GM12878 (cell line): ENCODE measurements around the gene TBC1D1. TPM values are rescaled to one million over a fixed set of nuclear protein-coding genes. Genes with fewer than 3 reads are reported as not detected.

Experiments
- ATAC-seq: fragments of 200-7000 bp; cut with Tn5 transposase; 3 replicates; pipeline ENCODE4 v1.9.1; 2020; ENCODE audit warnings: mild to moderate bottlenecking, moderate library complexity
- BruUV-seq: library from RNA; stranded (reverse); fragments of 400-500 nt; replicated peaks from 2 replicates; lab custom pipeline; 2021; lab: Mats Ljungman, UMichigan
- CTCF ChIA-PET: fragments of 300-600 bp; sonication (Branson Sonifier 250); formaldehyde crosslinking; extraction: SDS; loops from one replicate; lab custom pipeline; 2021; ENCODE audit warnings: inconsistent platforms; lab: Yijun Ruan, JAX
- POLR2A ChIA-PET: fragments of 350-600 bp; formaldehyde crosslinking; extraction: SDS; loops from one replicate; lab custom pipeline; 2021; ENCODE audit warnings: inconsistent platforms; lab: Charles Lee
- RAD21 ChIA-PET: fragments of 300-600 bp; sonication (Branson Sonifier 250); formaldehyde crosslinking; loops from one replicate; lab custom pipeline; 2023; ENCODE audit warnings: antibody characterized with exemption; ENCODE audit not compliant: unreplicated experiment; lab: Charles Lee
- SMC1A ChIA-PET: fragments of 300-600 bp; sonication (Branson Sonifier 250); formaldehyde crosslinking; loops from one replicate; lab custom pipeline; 2023; ENCODE audit not compliant: unreplicated experiment, uncharacterized antibody; lab: Charles Lee
- DNase-seq: peaks from one replicate; pipeline ENCODE4 v3.0.0-alpha.2; 2011; ENCODE audit warnings: low read depth, low spot score
- FAIRE-seq: peaks from 3 replicates; lab custom pipeline; 2011; peaks lifted over from hg19 to GRCh38; lab: Jason Lieb, UNC
- H2AFZ ChIP-seq: 2 replicates; pipeline ENCODE4 v1.6.0; 2011; ENCODE audit warnings: low read depth, low read length, control low read depth; ENCODE audit not compliant: control insufficient read depth
- H3K27ac ChIP-seq: 2 replicates; pipeline ENCODE4 v1.5.1; 2011; ENCODE audit warnings: control low read depth; ENCODE audit not compliant: control insufficient read depth, insufficient read depth
- H3K27me3 ChIP-seq, 2 experiments: replicated peaks in 1 of 2; 2 replicates each; pipeline versions ENCODE4 v1.6.0 to v1.6.1; 2011; ENCODE audit warnings: low read length in 1 of 2; ENCODE audit not compliant: control insufficient read depth in 2 of 2, insufficient read depth in 2 of 2
- H3K36me3 ChIP-seq, 2 experiments: 2 replicates each; pipeline ENCODE4 v1.5.1; 2011; ENCODE audit warnings: low read length in 1 of 2; ENCODE audit not compliant: control insufficient read depth in 2 of 2, insufficient read depth in 2 of 2
- H3K4me1 ChIP-seq: 2 replicates; pipeline ENCODE4 v1.6.1; 2011; ENCODE audit warnings: mild to moderate bottlenecking, low read length, moderate library complexity, mixed read lengths; ENCODE audit not compliant: control insufficient read depth, insufficient read depth
- H3K4me2 ChIP-seq: 2 replicates; pipeline ENCODE4 v1.6.0; 2011; ENCODE audit warnings: control low read depth; ENCODE audit not compliant: control insufficient read depth, insufficient read depth
- H3K4me3 ChIP-seq: fragments of 200-600 bp; sonication (generic); 2 replicates; pipeline ENCODE4 v1.5.1; 2016
- H3K79me2 ChIP-seq: 2 replicates; pipeline ENCODE4 v1.6.0; 2011; ENCODE audit warnings: low read length; ENCODE audit not compliant: control insufficient read depth, insufficient read depth
- H3K9ac ChIP-seq: 2 replicates; pipeline ENCODE4 v1.8.0; 2011; ENCODE audit warnings: low read length, control low read depth, mixed read lengths; ENCODE audit not compliant: control insufficient read depth, insufficient read depth
- H3K9me3 ChIP-seq: replicated peaks from 3 replicates; pipeline ENCODE4 v1.5.1; 2011; ENCODE audit warnings: mild to moderate bottlenecking, low read length; ENCODE audit not compliant: control insufficient read depth, insufficient read depth
- H4K20me1 ChIP-seq: 2 replicates; pipeline ENCODE4 v1.6.0; 2011; ENCODE audit not compliant: control insufficient read depth, insufficient read depth
- BCL11A ChIP-seq: IDR thresholded peaks from 2 replicates; pipeline ENCODE4 v1.6.1; 2011; ENCODE audit warnings: low read depth, low read length
- EP300 ChIP-seq, 2 experiments: fragments of 150-350 bp in 1 of 2; IDR thresholded peaks; 2 replicates each; pipeline ENCODE4 v1.6.1; 2011 to 2012; ENCODE audit warnings: low read depth in 2 of 2, low read length in 2 of 2, borderline replicate concordance in 1 of 2, improper control_type of control experiment in 1 of 2, inconsistent platforms in 1 of 2; ENCODE audit not compliant: control insufficient read depth in 1 of 2
- MTA2 ChIP-seq: fragments of 450-650 bp; IDR thresholded peaks from 2 replicates; pipeline ENCODE4 v1.6.1; 2016; ENCODE audit warnings: low read depth, mild to moderate bottlenecking, moderate library complexity
- RFX5 ChIP-seq: IDR thresholded peaks from 2 replicates; pipeline ENCODE4 v1.6.1; 2011; ENCODE audit warnings: low read depth, low read length, improper control_type of control experiment
- SKIL ChIP-seq: fragments of 450-650 bp; IDR thresholded peaks from 2 replicates; pipeline ENCODE4 v1.6.1; 2017; ENCODE audit warnings: mild to moderate bottlenecking, low read depth, inconsistent platforms; ENCODE audit not compliant: poor library complexity, severe bottlenecking
- WGBS: methylation state at CpG from one replicate; pipeline ENCODE4 v1.1.6; 2016; ENCODE audit warnings: low lambda C conversion rate; ENCODE audit not compliant: insufficient replicate concordance, insufficient coverage; ENCODE audit errors: missing lambda C conversion rate; 5-methylcytosine and 5-hydroxymethylcytosine counted together
- in situ Hi-C: fragments of 300-500 bp; cut with MboI; formaldehyde crosslinking; loops from 9 replicates; pipeline ENCODE4 v1.14.3; 2018; ENCODE audit warnings: mixed read lengths
- intact Hi-C: fragments of 100-400 bp; cut with micrococcal nuclease; formaldehyde crosslinking; loops from one replicate; pipeline ENCODE4 v1.14.2; 2022; ENCODE audit not compliant: unreplicated experiment
- polyA plus RNA-seq, 11 experiments: library from polyadenylated mRNA; depleted of rRNA in 4 of 11; unstranded in 6 of 11; stranded (reverse) in 5 of 11; fragments of >200 nt; fragmentation: Nextera tagmentation in 4 of 11; fragmentation: Illumina TruSeq in 1 of 11; extraction: Ambion mirVana in 4 of 11; extraction: Trizol in 1 of 11; gene quantifications; 1 replicate in 1 of 11; 2 replicates in 10 of 11; pipeline versions ENCODE4 v1.2.1 to v1.2.3, GENCODE V29; 2011 to 2016; ENCODE audit warnings: inconsistent platforms in 2 of 11, missing spikeins in 2 of 11, low read depth in 1 of 11
- total RNA-seq, 4 experiments: library from RNA; depleted of rRNA in 3 of 4; stranded (reverse); fragments of >200 nt in 3 of 4; fragmentation: Illumina TruSeq in 1 of 4; extraction: Trizol in 1 of 4; gene quantifications; 2 replicates each; pipeline versions ENCODE4 v1.2.1 to v1.2.3, GENCODE V29; 2013 to 2021
- TF ChIP-seq, protein P1 (sequence below): fragments of 450-650 bp; IDR thresholded peaks from 2 replicates; pipeline ENCODE4 v1.6.1; 2017; ENCODE audit warnings: mild to moderate bottlenecking, moderate library complexity
- TF ChIP-seq, protein P2 (sequence below): fragments of 450-650 bp; IDR thresholded peaks from 2 replicates; pipeline ENCODE4 v1.6.1; 2016; ENCODE audit warnings: mild to moderate bottlenecking
- TF ChIP-seq, protein P3 (sequence below): fragments of 450-650 bp; IDR thresholded peaks from 2 replicates; pipeline ENCODE4 v1.6.1; 2017; ENCODE audit warnings: mild to moderate bottlenecking, moderate library complexity

Gene TBC1D1
- total and polyA plus RNA-seq, 10 of the 15 experiments (the other 5 are each of a cell fraction or from before 2014, with no cell fraction given), result 5.3 to 102 (median 57.8) TPM

- ChIA-PET RAD21 (interaction anchor here (1.5 to 5.4 kb wide), 4 partner anchors 15 to 85 kb away, joined by 3 to 52 read pairs (median 26); no protein-coding TSS in a partner anchor), SMC1A (interaction anchor here (0.7 to 3.8 kb wide), 4 partner anchors 30 to 635 kb away, joined by 3 to 47 read pairs (median 4); no protein-coding TSS in a partner anchor), POLR2A (interaction anchor here (4.3 kb wide), 1 partner anchor 30 kb away, joined by 38 read pairs; no protein-coding TSS in a partner anchor), CTCF (interaction anchor here (3.6 to 3.8 kb wide), 2 partner anchors 17 to 31 kb away, joined by 26 to 35 read pairs; no protein-coding TSS in a partner anchor)
- Histone ChIP-seq H3K4me2 (no peak overlapping the region), H3K4me1 (peaks cover 10% of the 10 kb centered on the region), H2AFZ (no peak overlapping the region), H4K20me1 (no peaks in the 10 kb centered on the region), H3K27ac (no peak overlapping the region), H3K36me3 (no peaks in the 10 kb centered on the region), H3K4me3 (no peak overlapping the region), H3K9ac (no peak overlapping the region), H3K27me3 (no peaks in the 10 kb centered on the region), H3K9me3 (no peaks in the 10 kb centered on the region; the same call in 2 of the 3 replicates), H3K79me2 (no peaks in the 10 kb centered on the region)
- BruUV-seq, result no TSS peak
- ATAC-seq (peak; percentile 55), DNase-seq (no peak), FAIRE-seq (no peak)
- 64% methylated on average over 5 of the region's 5 CpGs for WGBS
- intact Hi-C loops, result loop anchor here (10.0 kb wide), 1 partner anchor 359 kb away; no protein-coding TSS in a partner anchor
- in situ Hi-C loops, result no loop called here
- TF ChIP-seq, protein P1, sequence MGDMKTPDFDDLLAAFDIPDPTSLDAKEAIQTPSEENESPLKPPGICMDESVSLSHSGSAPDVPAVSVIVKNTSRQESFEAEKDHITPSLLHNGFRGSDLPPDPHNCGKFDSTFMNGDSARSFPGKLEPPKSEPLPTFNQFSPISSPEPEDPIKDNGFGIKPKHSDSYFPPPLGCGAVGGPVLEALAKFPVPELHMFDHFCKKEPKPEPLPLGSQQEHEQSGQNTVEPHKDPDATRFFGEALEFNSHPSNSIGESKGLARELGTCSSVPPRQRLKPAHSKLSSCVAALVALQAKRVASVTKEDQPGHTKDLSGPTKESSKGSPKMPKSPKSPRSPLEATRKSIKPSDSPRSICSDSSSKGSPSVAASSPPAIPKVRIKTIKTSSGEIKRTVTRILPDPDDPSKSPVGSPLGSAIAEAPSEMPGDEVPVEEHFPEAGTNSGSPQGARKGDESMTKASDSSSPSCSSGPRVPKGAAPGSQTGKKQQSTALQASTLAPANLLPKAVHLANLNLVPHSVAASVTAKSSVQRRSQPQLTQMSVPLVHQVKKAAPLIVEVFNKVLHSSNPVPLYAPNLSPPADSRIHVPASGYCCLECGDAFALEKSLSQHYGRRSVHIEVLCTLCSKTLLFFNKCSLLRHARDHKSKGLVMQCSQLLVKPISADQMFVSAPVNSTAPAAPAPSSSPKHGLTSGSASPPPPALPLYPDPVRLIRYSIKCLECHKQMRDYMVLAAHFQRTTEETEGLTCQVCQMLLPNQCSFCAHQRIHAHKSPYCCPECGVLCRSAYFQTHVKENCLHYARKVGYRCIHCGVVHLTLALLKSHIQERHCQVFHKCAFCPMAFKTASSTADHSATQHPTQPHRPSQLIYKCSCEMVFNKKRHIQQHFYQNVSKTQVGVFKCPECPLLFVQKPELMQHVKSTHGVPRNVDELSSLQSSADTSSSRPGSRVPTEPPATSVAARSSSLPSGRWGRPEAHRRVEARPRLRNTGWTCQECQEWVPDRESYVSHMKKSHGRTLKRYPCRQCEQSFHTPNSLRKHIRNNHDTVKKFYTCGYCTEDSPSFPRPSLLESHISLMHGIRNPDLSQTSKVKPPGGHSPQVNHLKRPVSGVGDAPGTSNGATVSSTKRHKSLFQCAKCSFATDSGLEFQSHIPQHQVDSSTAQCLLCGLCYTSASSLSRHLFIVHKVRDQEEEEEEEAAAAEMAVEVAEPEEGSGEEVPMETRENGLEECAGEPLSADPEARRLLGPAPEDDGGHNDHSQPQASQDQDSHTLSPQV, result no peak
- 0 out of 2 replicates have a peak, but pooled peaks have one; percentile 16 for TF ChIP-seq BCL11A
- no peak for TF ChIP-seq RFX5
- TF ChIP-seq, protein P2, sequence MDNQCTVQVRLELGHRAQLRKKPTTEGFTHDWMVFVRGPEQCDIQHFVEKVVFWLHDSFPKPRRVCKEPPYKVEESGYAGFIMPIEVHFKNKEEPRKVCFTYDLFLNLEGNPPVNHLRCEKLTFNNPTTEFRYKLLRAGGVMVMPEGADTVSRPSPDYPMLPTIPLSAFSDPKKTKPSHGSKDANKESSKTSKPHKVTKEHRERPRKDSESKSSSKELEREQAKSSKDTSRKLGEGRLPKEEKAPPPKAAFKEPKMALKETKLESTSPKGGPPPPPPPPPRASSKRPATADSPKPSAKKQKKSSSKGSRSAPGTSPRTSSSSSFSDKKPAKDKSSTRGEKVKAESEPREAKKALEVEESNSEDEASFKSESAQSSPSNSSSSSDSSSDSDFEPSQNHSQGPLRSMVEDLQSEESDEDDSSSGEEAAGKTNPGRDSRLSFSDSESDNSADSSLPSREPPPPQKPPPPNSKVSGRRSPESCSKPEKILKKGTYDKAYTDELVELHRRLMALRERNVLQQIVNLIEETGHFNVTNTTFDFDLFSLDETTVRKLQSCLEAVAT, result no peak
- TF ChIP-seq MTA2, result peak; percentile 96
- peak; percentile 20 to 41; a peak in 1 of 4 replicates for TF ChIP-seq EP300 (IDR thresholded peaks at IDR 0.05; ENCODE audit: borderline replicate concordance in 1 of 2, control insufficient read depth in 1 of 2, low read depth in 2 of 2, low read length in 2 of 2)
- peak; percentile 42 for TF ChIP-seq SKIL
- TF ChIP-seq, protein P3, sequence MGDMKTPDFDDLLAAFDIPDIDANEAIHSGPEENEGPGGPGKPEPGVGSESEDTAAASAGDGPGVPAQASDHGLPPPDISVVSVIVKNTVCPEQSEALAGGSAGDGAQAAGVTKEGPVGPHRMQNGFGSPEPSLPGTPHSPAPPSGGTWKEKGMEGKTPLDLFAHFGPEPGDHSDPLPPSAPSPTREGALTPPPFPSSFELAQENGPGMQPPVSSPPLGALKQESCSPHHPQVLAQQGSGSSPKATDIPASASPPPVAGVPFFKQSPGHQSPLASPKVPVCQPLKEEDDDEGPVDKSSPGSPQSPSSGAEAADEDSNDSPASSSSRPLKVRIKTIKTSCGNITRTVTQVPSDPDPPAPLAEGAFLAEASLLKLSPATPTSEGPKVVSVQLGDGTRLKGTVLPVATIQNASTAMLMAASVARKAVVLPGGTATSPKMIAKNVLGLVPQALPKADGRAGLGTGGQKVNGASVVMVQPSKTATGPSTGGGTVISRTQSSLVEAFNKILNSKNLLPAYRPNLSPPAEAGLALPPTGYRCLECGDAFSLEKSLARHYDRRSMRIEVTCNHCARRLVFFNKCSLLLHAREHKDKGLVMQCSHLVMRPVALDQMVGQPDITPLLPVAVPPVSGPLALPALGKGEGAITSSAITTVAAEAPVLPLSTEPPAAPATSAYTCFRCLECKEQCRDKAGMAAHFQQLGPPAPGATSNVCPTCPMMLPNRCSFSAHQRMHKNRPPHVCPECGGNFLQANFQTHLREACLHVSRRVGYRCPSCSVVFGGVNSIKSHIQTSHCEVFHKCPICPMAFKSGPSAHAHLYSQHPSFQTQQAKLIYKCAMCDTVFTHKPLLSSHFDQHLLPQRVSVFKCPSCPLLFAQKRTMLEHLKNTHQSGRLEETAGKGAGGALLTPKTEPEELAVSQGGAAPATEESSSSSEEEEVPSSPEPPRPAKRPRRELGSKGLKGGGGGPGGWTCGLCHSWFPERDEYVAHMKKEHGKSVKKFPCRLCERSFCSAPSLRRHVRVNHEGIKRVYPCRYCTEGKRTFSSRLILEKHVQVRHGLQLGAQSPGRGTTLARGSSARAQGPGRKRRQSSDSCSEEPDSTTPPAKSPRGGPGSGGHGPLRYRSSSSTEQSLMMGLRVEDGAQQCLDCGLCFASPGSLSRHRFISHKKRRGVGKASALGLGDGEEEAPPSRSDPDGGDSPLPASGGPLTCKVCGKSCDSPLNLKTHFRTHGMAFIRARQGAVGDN, result peak; percentile 68
Observed at GRCh38 chr4:38163216-38164006, 272.5 kb downstream of the TBC1D1 start.
